ENCODE results near the gene PLXNC1. TPM values are rescaled to one million over a fixed set of nuclear protein-coding genes. Genes with fewer than 3 reads are reported as not detected.

PLXNC1 gene
- total and polyA plus RNA-seq, 9 of the 15 experiments (the other 6 are each of a cell fraction or from before 2014, with no cell fraction given): 0.08 to 0.87 (median 0.28) TPM

- WGBS (ENCODE audit: insufficient coverage, low coverage, missing lambda C conversion rate): 6% methylated on average over 13 of the region's 13 CpGs
- Histone ChIP-seq H3K36me3 (ENCODE audit: control insufficient read depth, insufficient read depth, low read length) (no peaks in the 10 kb centered on the region), H3K4me1 (replicated peaks in 1 of 2; ENCODE audit: control insufficient read depth in 2 of 2, insufficient read depth in 2 of 2, low read length in 2 of 2) (peaks cover 9 to 10% of the 10 kb centered on the region in 2 experiments; a peak in 3 of 5 replicates), H3K27me3 (ENCODE audit: control insufficient read depth in 2 of 2, insufficient read depth in 2 of 2, low read length in 2 of 2) (peaks cover 16 to 49% of the 10 kb centered on the region in 2 experiments; a peak in 4 of 5 replicates), H3K79me2 (ENCODE audit: control insufficient read depth, insufficient read depth, low read length) (no peaks in the 10 kb centered on the region), H3K4me2 (ENCODE audit: insufficient read depth, low read length) (no peak overlapping the region), H3K9me1 (ENCODE audit: control insufficient read depth, insufficient read depth, low read length) (no peaks in the 10 kb centered on the region), H3K9me3 (replicated peaks; ENCODE audit: control insufficient read depth, insufficient read depth, low read depth, low read length) (no peaks in the 10 kb centered on the region), H4K20me1 (replicated peaks; ENCODE audit: control insufficient read depth, insufficient read depth, low read length) (no peaks in the 10 kb centered on the region), H3K27ac (ENCODE audit: extremely low read depth, low read depth, low read length) (no peak overlapping the region), H3K9ac (ENCODE audit: insufficient read depth in 1 of 2, low read depth in 2 of 2, low read length in 2 of 2) (no peak overlapping the region), H3K4me3 (no peak overlapping the region), H2AFZ (ENCODE audit: low read depth, low read length) (no peak overlapping the region)
- FAIRE-seq (no peak), ATAC-seq (peak; percentile 95), DNase-seq (ENCODE audit: extremely low read depth in 1 of 4, low spot score in 3 of 4) (peak; percentile 31 to 71 (median 40))
- ChIA-PET POLR2A (interaction anchor here (0.7 kb wide), 1 partner anchor 33 kb away, joined by 4 read pairs; no protein-coding TSS in a partner anchor), CTCF (ENCODE audit: low intra/inter-chr PET ratio) (interaction anchor here (1.5 kb wide), 1 partner anchor 392 kb away, joined by 8 read pairs; no protein-coding TSS in a partner anchor)
- BruUV-seq (replicated peaks): no TSS peak
- in situ Hi-C loops (cut with MboI) (no loop called here), intact Hi-C loops (cut with micrococcal nuclease) (loop anchor here (1.0 to 5.0 kb wide), 2 partner anchors 57 to 393 kb away; no protein-coding TSS in a partner anchor)
- peak; percentile 72 for TF ChIP-seq SMC3 (conservative IDR thresholded peaks at IDR 0.05; ENCODE audit: insufficient read depth, low read depth, low read length)
- TF ChIP-seq CTCFL (IDR thresholded peaks at IDR 0.05; ENCODE audit: borderline replicate concordance, insufficient read depth, low read depth, low read length, poor library complexity, severe bottlenecking): peak; percentile 3
- peak; percentile 52; the same call in 1 of the 2 replicates for TF ChIP-seq CBFB (CRISPR knock-in tag; IDR thresholded peaks at IDR 0.05)
- 0 out of 2 replicates have a peak, but pooled peaks have one; percentile 48 for TF ChIP-seq CC2D1A (IDR thresholded peaks at IDR 0.05)
- peak; percentile 65; the same call in 1 of the 2 replicates for TF ChIP-seq STAG1 (CRISPR knock-in tag; IDR thresholded peaks at IDR 0.05; ENCODE audit: borderline replicate concordance)
- TF ChIP-seq CREB3 (tag; conservative IDR thresholded peaks at IDR 0.05; ENCODE audit: low read depth): no peak
- TF ChIP-seq ZNF354B (CRISPR knock-in tag; IDR thresholded peaks at IDR 0.05): no peak
- peak; percentile 84 to 93 for TF ChIP-seq RAD21 (CRISPR knock-in tag; conservative IDR thresholded peaks at IDR 0.05 in 1 of 2, IDR thresholded peaks at IDR 0.05 in 1 of 2)
- no peak for TF ChIP-seq C11orf30 (IDR thresholded peaks at IDR 0.05; ENCODE audit: low read depth)
- TF ChIP-seq REST (IDR thresholded peaks at IDR 0.05; ENCODE audit: borderline replicate concordance): peak; percentile 75
- TF ChIP-seq REST (CRISPR knock-in tag; IDR thresholded peaks at IDR 0.05; ENCODE audit: low read depth): no peak
These were observed 7.8 kb upstream of the PLXNC1 start for GRCh38 chr12:94140556-94140955.

All from K562 (cell line).